Small intestine (tissue), 16 donors: ENCODE results near the gene GABRD. TPM values are rescaled to one million over a fixed set of nuclear protein-coding genes. Genes with fewer than 3 reads are reported as not detected.

Source experiments
- DNase-seq, 2 donors: peaks; one replicate each; pipeline versions ENCODE4 v3.0.0 to v3.0.0-alpha.2; 2013
- FAIRE-seq: peaks from 2 replicates; lab custom pipeline; 2012; peaks lifted over from hg19 to GRCh38; lab: Jason Lieb, UNC
- H3K27ac ChIP-seq, 3 donors: one replicate each; pipeline ENCODE4 v1.5.1; 2013; ENCODE audit warnings: low read length in 2 of 3, mild to moderate bottlenecking in 2 of 3, control low read depth in 1 of 3, inconsistent platforms in 1 of 3, low read depth in 1 of 3, moderate library complexity in 1 of 3
- H3K27me3 ChIP-seq, 3 donors: one replicate each; pipeline ENCODE4 v1.6.1; 2013; ENCODE audit warnings: low read length in 3 of 3, inconsistent platforms in 1 of 3; ENCODE audit not compliant: control insufficient read depth in 3 of 3, insufficient read depth in 3 of 3
- H3K36me3 ChIP-seq, 3 donors: one replicate each; pipeline ENCODE4 v1.6.1; 2013; ENCODE audit warnings: low read length in 3 of 3, inconsistent platforms in 1 of 3, low read depth in 1 of 3, mild to moderate bottlenecking in 1 of 3, moderate library complexity in 1 of 3; ENCODE audit not compliant: control insufficient read depth in 3 of 3, insufficient read depth in 2 of 3
- H3K4me1 ChIP-seq, 3 donors: one replicate each; pipeline ENCODE4 v1.6.1; 2013; ENCODE audit warnings: low read length in 2 of 3, inconsistent platforms in 1 of 3, low read depth in 1 of 3, mild to moderate bottlenecking in 1 of 3, moderate library complexity in 1 of 3; ENCODE audit not compliant: control insufficient read depth in 3 of 3, insufficient read depth in 2 of 3
- H3K4me3 ChIP-seq, 3 donors: one replicate each; pipeline ENCODE4 v1.5.1; 2013; ENCODE audit warnings: low read length in 3 of 3, control low read depth in 1 of 3, inconsistent platforms in 1 of 3, low read depth in 1 of 3, mild to moderate bottlenecking in 1 of 3, moderate library complexity in 1 of 3
- H3K9me3 ChIP-seq, 2 donors: one replicate each; pipeline ENCODE4 v1.6.1; 2013; ENCODE audit warnings: low read depth in 1 of 2, low read length in 1 of 2; ENCODE audit not compliant: control insufficient read depth in 2 of 2, insufficient read depth in 1 of 2
- whole genome bisulfite sequencing, 3 donors: extraction: QIAGEN DNeasy Blood & Tissue Kit; methylation state at CpG; one replicate each; pipeline ENCODE4 v1.1.7; 2013; 5-methylcytosine and 5-hydroxymethylcytosine counted together
- long read RNA-seq, 10 donors: transcript quantifications; one replicate each; lab custom pipeline, GENCODE V29; 2026
- polyA plus RNA-seq, 4 donors: library from polyadenylated mRNA; stranded (reverse) in 3 of 4; unstranded in 1 of 4; fragments of 200-250 nt in 3 of 4; fragments of 120-200 nt in 1 of 4; gene quantifications; one replicate each; pipeline versions ENCODE4 v1.2.1 to v1.2.3, GENCODE V29; 2013
- donor health status: healthy with polysubstance abuse.
- donor health status: control.
- donor health status: control.
- donor health status: Bipolar disorder and iron deficiency.
- donor health status: healthy.

Gene GABRD
- polyA plus RNA-seq = under 1 TPM in 2 of 4 donors, not detected in 2; 0.40 to 0.55 TPM
- long read RNA-seq, donor 1 = 0 reads
- long read RNA-seq, donor 2 = 0 reads
- long read RNA-seq, donor 3 = 0 reads
- long read RNA-seq, donor 4 = 0 reads
- long read RNA-seq, donor 5 = 0 reads
- long read RNA-seq, donor 6 = 0 reads
- long read RNA-seq, donor 7 = 0 reads
- long read RNA-seq, donor 8 = 0 reads
- long read RNA-seq, donor 9 = 0 reads
- long read RNA-seq, donor 10 = 0 reads

DNA sequence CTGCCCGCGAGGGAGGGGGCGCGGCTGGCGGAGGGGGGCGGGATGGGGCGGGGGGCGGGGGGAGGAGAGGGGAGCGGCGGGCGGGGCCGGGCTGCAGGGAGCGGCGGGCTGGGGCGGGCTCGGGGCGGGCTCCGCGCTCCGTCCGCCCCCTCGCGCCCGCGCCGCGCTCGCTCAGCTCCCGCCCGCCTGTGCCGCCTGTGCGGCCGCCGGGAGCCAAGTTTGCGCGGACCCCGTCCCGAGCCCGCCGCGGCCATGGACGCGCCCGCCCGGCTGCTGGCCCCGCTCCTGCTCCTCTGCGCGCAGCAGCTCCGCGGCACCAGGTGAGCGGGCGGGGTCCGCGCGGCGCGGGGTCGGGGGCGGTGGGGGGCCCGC is at the start of gene GABRD:
Gene GABRD (plus strand): TSS at position 174 of the 372 bp plus-strand sequence. CDS start 79 bp downstream, at position 253.
- H3K9me3 ChIP-seq = no peaks in the 10 kb centered on the region
- peak within 1 kb of the TSS in 1 of 3 donors; percentile 28 for H3K4me3 ChIP-seq
- H3K27me3 ChIP-seq = peaks cover 3 to 62% (median 32%) of the 10 kb centered on the region in 3 donors
- no peak within 1 kb of the TSS for H3K27ac ChIP-seq
- WGBS, 3 donors = 0 to 4% (median 1%) methylated on average over 5 to 48 of the region's 60 CpGs
- peak in 1 of 2 donors; percentile 29 for DNase-seq
- peaks cover 0 to 3% (median 3%) of the 10 kb centered on the region in 3 donors for H3K4me1 ChIP-seq
- no peaks in the 10 kb centered on the region for H3K36me3 ChIP-seq
- no peak for FAIRE-seq

- H3K27me3 ChIP-seq = peaks cover 0 to 19% (median 3%) of the 10 kb centered on the region in 3 donors
- 74 to 84% (median 78%) methylated on average over 9 to 10 of the region's 10 CpGs for WGBS, 3 donors
- H3K9me3 ChIP-seq = no peaks in the 10 kb centered on the region
- H3K36me3 ChIP-seq = no peaks in the 10 kb centered on the region
- no peak overlapping the region for H3K27ac ChIP-seq
- no peak for DNase-seq
- FAIRE-seq = no peak
- H3K4me3 ChIP-seq = no peak overlapping the region
- no peaks in the 10 kb centered on the region for H3K4me1 ChIP-seq
Observed at GRCh38 chr1:1969505-1969900, 49.6 kb upstream of the GABRD start.

- Histone ChIP-seq H3K9me3 (no peaks in the 10 kb centered on the region), H3K36me3 (no peaks in the 10 kb centered on the region), H3K4me3 (no peak overlapping the region), H3K27ac (no peak overlapping the region), H3K27me3 (peaks cover 0 to 15% (median 3%) of the 10 kb centered on the region in 3 donors), H3K4me1 (no peaks in the 10 kb centered on the region)
- 73 to 79% (median 78%) methylated on average over 26 to 29 of the region's 29 CpGs for WGBS, 3 donors
- FAIRE-seq (no peak), DNase-seq (no peak)
Observed at GRCh38 chr1:1969953-1970716, 49.0 kb upstream of the GABRD start.

GRCh38 chr1:1971017-1971416 is 48.1 kb upstream of the GABRD start:
- Histone ChIP-seq H3K36me3 (no peaks in the 10 kb centered on the region), H3K4me3 (no peak overlapping the region), H3K27ac (no peak overlapping the region), H3K4me1 (no peaks in the 10 kb centered on the region), H3K9me3 (peaks cover 0 to 2% of the 10 kb centered on the region in 2 donors), H3K27me3 (peaks cover 0 to 7% (median 3%) of the 10 kb centered on the region in 3 donors)
- no peak for DNase-seq
- 90 to 91% (median 91%) methylated on average over 17 of the region's 17 CpGs for WGBS, 3 donors
- no peak for FAIRE-seq

GRCh38 chr1:1971688-1972087 is 47.5 kb upstream of the GABRD start:
- WGBS, 3 donors = 90 to 95% (median 91%) methylated on average over 21 of the region's 21 CpGs
- H3K4me1 ChIP-seq = no peaks in the 10 kb centered on the region
- peaks cover 0 to 2% of the 10 kb centered on the region in 2 donors for H3K9me3 ChIP-seq
- H3K36me3 ChIP-seq = no peaks in the 10 kb centered on the region
- no peak for FAIRE-seq
- H3K27ac ChIP-seq = no peak overlapping the region
- no peak for DNase-seq
- H3K27me3 ChIP-seq = peaks cover 0 to 3% (median 3%) of the 10 kb centered on the region in 3 donors
- H3K4me3 ChIP-seq = no peak overlapping the region

- Histone ChIP-seq H3K4me3 (no peak overlapping the region), H3K4me1 (no peaks in the 10 kb centered on the region), H3K27ac (no peak overlapping the region), H3K36me3 (no peaks in the 10 kb centered on the region), H3K27me3 (peaks cover 0 to 10% (median 3%) of the 10 kb centered on the region in 3 donors), H3K9me3 (peaks cover 0 to 2% of the 10 kb centered on the region in 2 donors)
- WGBS, 3 donors = 75 to 79% (median 77%) methylated on average over 22 of the region's 22 CpGs
- FAIRE-seq (no peak), DNase-seq (no peak)
Observed at GRCh38 chr1:1972976-1973715, 46.0 kb upstream of the GABRD start.

GRCh38 chr1:1973716-1974642 is 45.2 kb upstream of the GABRD start:
- WGBS, 3 donors = 79 to 83% (median 81%) methylated on average over 28 to 34 of the region's 34 CpGs
- Histone ChIP-seq H3K4me1 (no peaks in the 10 kb centered on the region), H3K4me3 (no peak overlapping the region), H3K27me3 (peaks cover 0 to 7% (median 3%) of the 10 kb centered on the region in 3 donors), H3K27ac (no peak overlapping the region), H3K9me3 (peaks cover 0 to 2% of the 10 kb centered on the region in 2 donors), H3K36me3 (no peaks in the 10 kb centered on the region)
- FAIRE-seq (no peak), DNase-seq (no peak)
